Measurements from ENCODE around the gene MECP2.

GRCh38 chrX:154023276-154024000, 74.1 kb downstream of the MECP2 start:
- TF ChIP-seq CTCF (IDR thresholded peaks at IDR 0.05) (no peak), POLR2AphosphoS5 (IDR thresholded peaks at IDR 0.05) (no peak), EP300 (IDR thresholded peaks at IDR 0.05) (no peak), POLR2A (IDR thresholded peaks at IDR 0.05) (no peak)
